Stimulated activated naive CD4-positive, alpha-beta T cell treated with Interleukin-2 at 50 U/mL for 16 hours (primary cell): ENCODE data around the gene KIDINS220.

ENCODE experiments used
- DNase-seq: peaks from one replicate; lab custom pipeline; 2025; lab: John Stamatoyannopoulos, UW

The KIDINS220 gene

GRCh38 chr2:8805278-8806210 is 31.9 kb downstream of the KIDINS220 start:
- no peak for DNase-seq

GRCh38 chr2:8803658-8804379 is 33.6 kb downstream of the KIDINS220 start:
- peak; percentile 34 for DNase-seq

DNA sequence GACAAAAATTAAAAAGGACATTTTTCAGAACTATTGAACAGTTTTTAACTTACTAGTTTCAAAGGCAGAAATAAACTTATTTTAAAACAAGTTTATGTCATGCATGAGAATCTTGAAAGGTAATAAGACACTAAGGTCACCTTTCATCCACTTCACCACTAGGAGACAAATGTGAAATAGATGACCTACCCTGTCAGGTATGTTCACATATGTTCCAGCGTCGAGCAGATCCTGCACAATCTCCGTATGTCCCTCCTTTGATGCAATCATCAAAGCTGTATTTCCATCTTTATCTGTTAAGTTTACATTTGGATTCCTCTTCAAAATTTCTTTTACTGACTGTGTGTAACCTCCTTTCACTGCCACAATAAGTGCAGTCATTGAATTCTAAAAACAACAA is 34.7 kb downstream of the KIDINS220 start:
- no peak for DNase-seq

- no peak for DNase-seq
Observed at GRCh38 chr2:8800821-8801220, 36.6 kb downstream of the KIDINS220 start.

DNA sequence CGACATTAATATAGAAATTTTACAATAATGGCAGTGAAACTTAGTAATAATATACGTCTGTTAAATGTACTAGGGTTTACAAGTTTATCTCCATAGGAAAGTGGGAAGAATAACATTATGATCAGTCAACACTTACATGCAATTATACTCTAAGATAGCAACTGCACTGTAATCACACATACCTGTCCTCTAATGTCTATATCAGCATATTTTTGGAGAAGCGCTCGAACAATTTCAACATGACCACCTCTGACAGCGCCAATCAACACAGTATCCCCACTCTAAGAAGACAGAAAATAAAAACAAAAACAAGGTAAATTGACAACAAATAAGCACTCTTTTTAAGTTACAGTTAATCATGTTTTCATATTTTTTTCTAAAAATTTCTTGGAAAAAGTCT is 37.2 kb downstream of the KIDINS220 start:
- no peak for DNase-seq

DNA sequence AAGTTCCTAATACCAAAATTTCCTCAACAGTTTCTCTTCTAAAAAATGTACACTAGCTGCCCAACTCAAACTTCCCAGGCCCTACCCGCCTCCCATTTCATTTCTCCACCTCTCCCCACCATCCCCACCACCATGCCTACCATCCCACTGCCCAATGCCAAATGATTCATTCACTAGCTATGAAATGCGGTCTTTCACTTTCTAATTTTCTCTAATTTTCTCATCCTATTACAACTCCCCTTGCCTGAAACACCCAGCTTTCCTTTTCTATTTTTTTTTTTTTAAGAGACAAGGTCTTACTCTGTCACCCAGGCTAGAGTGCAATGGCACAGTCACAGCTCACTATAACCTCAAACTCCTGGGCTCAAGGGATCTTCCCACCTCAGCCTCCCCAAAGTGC is 38.4 kb downstream of the KIDINS220 start:
- no peak for DNase-seq

DNA sequence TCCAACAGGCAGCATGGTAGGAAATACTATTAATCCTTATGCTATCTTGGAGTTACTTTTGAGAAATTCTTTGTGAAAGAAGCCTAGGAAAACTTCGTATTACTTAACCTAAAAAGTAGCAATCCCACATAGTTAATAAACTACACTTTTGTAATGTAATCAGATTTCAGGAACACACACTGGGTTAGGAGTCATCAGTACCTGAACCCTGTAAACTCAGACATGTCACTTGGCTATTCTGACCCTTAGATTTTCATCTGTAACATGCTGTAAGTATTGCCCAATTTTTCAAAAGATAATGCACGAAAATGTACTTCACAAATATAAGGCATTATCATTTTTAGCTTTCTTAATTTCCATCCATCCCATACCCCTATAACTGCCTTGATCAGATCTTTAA is 39.0 kb downstream of the KIDINS220 start:
- no peak for DNase-seq

DNA sequence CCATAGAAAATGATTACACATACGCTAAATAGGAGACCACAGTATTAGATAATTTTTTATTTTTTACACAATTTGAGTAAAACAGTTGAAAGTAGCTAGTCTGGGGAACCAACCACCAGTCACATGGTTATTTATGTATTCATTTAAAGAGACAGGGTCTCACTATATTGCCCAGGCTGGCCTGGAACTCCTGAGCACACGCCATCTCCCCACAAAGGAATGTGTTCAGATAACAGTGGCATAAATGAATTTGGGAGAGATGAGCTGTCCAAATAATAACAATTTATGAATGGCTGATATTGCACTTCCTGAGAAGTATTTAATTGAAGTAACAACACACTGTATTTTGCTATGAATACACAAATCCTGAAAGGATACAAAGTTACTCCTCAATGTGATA is 39.7 kb downstream of the KIDINS220 start:
- DNase-seq, result no peak

GRCh38 chr2:8796878-8797550 is 40.4 kb downstream of the KIDINS220 start:
- DNase-seq, result no peak

GRCh38 chr2:8796315-8796848 is 41.0 kb downstream of the KIDINS220 start:
- no peak for DNase-seq

DNA sequence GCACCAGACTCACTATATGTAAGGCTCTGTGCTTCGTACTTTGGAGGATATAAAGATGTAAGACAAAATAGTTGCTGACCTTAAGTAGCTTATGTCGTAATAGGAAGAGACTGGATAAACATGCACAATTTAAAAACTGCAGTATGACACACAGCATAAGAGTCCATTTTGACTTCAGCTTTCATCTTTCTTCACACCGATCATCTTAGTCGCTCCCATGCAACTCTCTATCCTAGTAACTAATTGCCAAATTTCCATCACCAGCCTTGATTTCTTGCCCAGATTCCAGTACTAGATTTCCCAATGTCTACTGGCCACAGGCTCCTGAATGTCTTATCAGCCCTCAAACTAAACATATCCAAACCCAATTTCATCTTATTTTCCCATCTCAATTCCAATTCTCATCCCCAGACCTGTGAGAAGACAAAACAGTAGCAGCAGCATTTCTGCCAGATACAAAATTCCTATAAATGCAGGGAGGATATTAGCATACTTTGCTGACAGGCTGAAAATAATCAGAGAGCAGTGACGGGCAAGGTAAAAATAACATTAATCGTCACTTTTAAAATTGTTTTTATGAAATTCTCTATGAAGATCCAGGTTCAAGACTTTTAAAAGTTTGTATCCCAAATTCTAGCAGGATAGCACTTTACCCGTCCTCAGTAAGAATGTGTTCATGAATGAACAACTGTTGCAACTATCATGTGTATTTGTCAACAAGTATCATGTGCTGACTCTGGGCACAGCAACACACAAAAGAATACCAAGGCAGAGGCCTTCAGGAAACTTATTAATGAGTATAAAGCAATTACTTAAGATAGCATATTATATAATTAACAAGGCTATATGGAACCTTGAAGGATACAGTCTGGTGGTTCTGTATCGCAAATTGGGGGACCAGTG is 42.2 kb downstream of the KIDINS220 start:
- no peak for DNase-seq

- no peak for DNase-seq
Observed at GRCh38 chr2:8790739-8791162, 46.7 kb downstream of the KIDINS220 start.

DNA sequence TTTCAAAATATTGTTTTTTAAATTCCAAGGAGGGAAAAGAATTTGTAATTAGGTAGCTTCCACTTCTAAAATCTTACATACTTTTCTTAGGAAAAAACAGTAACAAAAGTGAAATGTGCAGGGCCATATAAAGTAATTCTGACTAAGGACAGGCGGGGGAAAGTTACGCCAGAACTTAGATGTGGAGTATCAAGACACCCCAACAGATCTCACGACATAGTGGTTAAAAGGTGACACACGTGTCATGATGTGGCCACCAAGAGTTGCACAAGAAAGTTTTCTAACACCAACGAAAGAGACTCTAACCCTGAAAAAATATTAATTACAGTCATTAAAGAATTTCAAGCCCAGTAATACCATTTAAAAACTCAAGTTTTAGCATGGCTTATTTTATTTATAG is 51.0 kb downstream of the KIDINS220 start:
- no peak for DNase-seq

GRCh38 chr2:8779795-8780671 is 57.4 kb downstream of the KIDINS220 start:
- DNase-seq, result no peak

- DNase-seq, result no peak
Observed at GRCh38 chr2:8774371-8774770, 63.0 kb downstream of the KIDINS220 start.

DNA sequence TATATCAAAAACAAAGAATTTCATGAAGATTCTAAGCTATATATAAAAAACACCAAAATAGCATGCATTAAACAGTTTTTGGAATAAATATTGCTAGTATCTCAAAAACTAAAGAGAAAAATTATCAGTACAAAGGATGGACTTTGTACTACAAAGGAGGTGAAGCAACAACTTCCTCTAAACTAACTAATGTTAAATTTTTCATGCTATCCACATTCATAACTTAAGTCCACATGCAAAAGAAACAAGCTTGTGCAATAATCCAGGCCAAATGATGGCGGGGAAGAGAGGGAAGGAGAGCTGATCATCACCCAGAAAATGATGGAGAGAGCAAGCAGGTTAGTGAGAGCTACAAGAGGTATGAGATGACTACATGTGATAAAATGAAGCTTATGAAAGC is 70.1 kb downstream of the KIDINS220 start:
- no peak for DNase-seq

DNA sequence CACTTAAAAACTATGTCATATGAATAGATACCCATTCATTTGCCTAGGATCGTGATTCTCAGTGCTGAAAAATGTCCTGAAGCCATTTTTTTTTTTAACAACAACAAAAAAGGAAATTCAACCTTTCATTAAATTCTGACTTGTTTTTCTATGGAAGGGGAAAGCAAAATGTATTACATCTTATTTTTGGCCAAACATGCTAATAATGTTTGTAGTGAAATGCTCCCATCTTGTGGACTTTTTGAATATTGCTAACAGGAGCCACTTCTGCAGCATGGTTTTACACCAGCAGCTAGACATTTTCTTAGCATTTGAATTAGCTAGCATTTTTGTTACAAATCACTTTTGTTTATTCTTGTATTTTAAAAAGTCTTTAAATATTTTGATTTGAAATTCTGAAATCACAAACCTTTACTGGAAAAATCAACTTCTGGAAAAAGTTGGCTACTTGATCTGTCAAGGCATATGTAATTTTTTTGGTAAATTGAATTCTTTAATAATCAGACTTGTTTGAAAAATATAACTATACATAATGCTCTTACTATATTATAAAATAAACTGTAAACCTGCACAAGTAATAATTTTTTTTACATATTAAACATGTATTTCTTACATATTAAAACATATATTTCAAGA is 75.8 kb downstream of the KIDINS220 start:
- no peak for DNase-seq

- no peak for DNase-seq
Observed at GRCh38 chr2:8756716-8757115, 80.7 kb downstream of the KIDINS220 start.

DNA sequence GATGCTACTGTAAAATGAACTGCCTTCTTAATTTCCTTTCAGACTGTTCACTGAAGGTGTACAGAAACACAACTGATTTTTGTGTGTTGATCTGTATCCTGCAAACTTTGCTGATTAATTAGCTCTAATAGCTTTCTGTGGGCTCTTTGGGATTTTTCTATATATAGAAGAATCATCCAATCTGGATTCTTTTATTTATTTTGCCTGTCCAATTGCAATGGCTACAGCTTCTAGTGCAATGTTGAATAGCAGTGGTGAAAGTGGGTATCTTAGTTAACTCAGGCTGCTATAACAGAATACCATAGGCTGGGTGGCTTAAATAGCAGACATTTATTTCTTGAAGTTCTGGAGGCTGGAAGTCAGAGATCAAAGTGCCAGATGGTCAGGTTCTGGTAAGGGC is 81.2 kb downstream of the KIDINS220 start:
- no peak for DNase-seq
